Parathyroid adenoma (tissue), 2 donors: ENCODE data around the gene GALR3.

ENCODE experiments used
- H2AFZ ChIP-seq: fragments of 300-600 bp; sonication (generic); one replicate; pipeline ENCODE4 v1.7.0; 2017; ENCODE audit warnings: antibody characterized with exemption, mild to moderate bottlenecking
- H3K27ac ChIP-seq: fragments of 300-600 bp; sonication (generic); one replicate; pipeline ENCODE4 v1.7.0; 2017
- H3K27me3 ChIP-seq: fragments of 300-600 bp; sonication (generic); one replicate; pipeline ENCODE4 v1.7.0; 2017; ENCODE audit warnings: low read length; ENCODE audit not compliant: control insufficient read depth, insufficient read depth
- H3K36me3 ChIP-seq: fragments of 300-600 bp; sonication (generic); one replicate; pipeline ENCODE4 v1.7.0; 2017; ENCODE audit warnings: low read length; ENCODE audit not compliant: control insufficient read depth, insufficient read depth
- H3K4me1 ChIP-seq: fragments of 300-600 bp; sonication (generic); one replicate; pipeline ENCODE4 v1.7.0; 2017; ENCODE audit warnings: control low read depth
- H3K4me2 ChIP-seq: fragments of 300-600 bp; sonication (generic); one replicate; pipeline ENCODE4 v1.7.0; 2017; ENCODE audit warnings: low read length
- H3K4me3 ChIP-seq: fragments of 300-600 bp; sonication (generic); one replicate; pipeline ENCODE4 v1.7.0; 2017; ENCODE audit warnings: low read depth, low read length
- H3K79me2 ChIP-seq: fragments of 300-600 bp; sonication (generic); one replicate; pipeline ENCODE4 v1.7.0; 2017; ENCODE audit warnings: control low read depth
- H3K9ac ChIP-seq: fragments of 300-600 bp; sonication (generic); one replicate; pipeline ENCODE4 v1.7.0; 2017; ENCODE audit warnings: mild to moderate bottlenecking
- H3K9me3 ChIP-seq: fragments of 300-600 bp; sonication (generic); one replicate; pipeline ENCODE4 v1.7.0; 2017; ENCODE audit warnings: low read length; ENCODE audit not compliant: control insufficient read depth
- TF ChIP-seq, protein P1 (sequence below): fragments of 300-600 bp; sonication (generic); IDR thresholded peaks from one replicate; pipeline ENCODE4 v1.7.0; 2017; ENCODE audit warnings: antibody characterized with exemption, mild to moderate bottlenecking
- donor health status: primary hyperparathyroidism.

GALR3 gene

GRCh38 chr22:37817705-37818408, 5.3 kb upstream of the GALR3 start:
- Histone ChIP-seq H3K27me3 (no peaks in the 10 kb centered on the region), H3K4me1 (no peaks in the 10 kb centered on the region), H3K4me3 (peak overlapping the region; percentile 11), H3K4me2 (peak overlapping the region; percentile 50), H3K36me3 (no peaks in the 10 kb centered on the region), H3K79me2 (no peaks in the 10 kb centered on the region), H3K9ac (no peak overlapping the region), H3K27ac (no peak overlapping the region), H3K9me3 (no peaks in the 10 kb centered on the region), H2AFZ (peak overlapping the region; percentile 92)
- TF ChIP-seq, protein P1, sequence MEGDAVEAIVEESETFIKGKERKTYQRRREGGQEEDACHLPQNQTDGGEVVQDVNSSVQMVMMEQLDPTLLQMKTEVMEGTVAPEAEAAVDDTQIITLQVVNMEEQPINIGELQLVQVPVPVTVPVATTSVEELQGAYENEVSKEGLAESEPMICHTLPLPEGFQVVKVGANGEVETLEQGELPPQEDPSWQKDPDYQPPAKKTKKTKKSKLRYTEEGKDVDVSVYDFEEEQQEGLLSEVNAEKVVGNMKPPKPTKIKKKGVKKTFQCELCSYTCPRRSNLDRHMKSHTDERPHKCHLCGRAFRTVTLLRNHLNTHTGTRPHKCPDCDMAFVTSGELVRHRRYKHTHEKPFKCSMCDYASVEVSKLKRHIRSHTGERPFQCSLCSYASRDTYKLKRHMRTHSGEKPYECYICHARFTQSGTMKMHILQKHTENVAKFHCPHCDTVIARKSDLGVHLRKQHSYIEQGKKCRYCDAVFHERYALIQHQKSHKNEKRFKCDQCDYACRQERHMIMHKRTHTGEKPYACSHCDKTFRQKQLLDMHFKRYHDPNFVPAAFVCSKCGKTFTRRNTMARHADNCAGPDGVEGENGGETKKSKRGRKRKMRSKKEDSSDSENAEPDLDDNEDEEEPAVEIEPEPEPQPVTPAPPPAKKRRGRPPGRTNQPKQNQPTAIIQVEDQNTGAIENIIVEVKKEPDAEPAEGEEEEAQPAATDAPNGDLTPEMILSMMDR = peak; percentile 90

DNA sequence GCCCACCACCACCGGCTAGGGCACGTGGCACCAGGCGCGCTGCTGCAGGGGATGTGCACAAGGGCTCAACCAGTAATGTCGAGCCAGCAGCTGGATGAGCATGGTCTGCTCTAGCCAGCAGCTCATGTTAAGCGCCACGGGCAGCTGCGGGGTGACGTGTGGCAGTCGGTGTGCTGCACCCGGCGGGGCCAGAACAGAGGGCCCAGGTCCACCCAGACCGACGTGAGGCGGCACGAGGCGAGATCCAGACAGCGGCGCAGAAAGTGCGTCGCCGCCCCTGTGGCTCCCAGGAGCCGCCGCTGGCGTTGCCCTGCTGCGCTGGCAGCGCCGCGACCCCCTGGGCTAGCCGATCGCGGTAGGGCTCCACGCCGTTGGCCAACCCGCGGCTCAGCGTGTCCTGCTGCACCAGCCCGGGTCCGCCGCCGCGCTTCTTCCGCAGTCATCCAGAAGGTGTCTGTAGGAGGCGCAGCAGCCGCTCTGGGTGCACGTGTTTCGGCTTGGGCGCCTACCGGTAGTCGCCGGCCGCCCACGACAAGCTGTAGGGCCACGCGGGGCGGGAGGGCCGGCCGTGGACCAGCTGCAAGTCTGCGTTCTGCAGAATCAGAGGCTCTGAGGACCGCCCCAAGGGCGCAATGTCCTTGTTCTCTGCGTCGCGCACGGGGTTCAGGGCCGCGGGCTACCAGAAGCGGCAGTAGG, 4.6 kb upstream of the GALR3 start:
- Histone ChIP-seq H3K27me3 (no peaks in the 10 kb centered on the region), H2AFZ (peak overlapping the region; percentile 33), H3K9ac (no peak overlapping the region), H3K4me2 (peak overlapping the region; percentile 45), H3K4me1 (no peaks in the 10 kb centered on the region), H3K9me3 (no peaks in the 10 kb centered on the region), H3K27ac (no peak overlapping the region), H3K4me3 (no peak overlapping the region), H3K79me2 (no peaks in the 10 kb centered on the region), H3K36me3 (no peaks in the 10 kb centered on the region)
- TF ChIP-seq, protein P1 = no peak

- H2AFZ ChIP-seq = no peak overlapping the region
- no peaks in the 10 kb centered on the region for H3K79me2 ChIP-seq
- H3K27ac ChIP-seq = no peak overlapping the region
- H3K4me3 ChIP-seq = no peak overlapping the region
- no peaks in the 10 kb centered on the region for H3K36me3 ChIP-seq
- TF ChIP-seq, protein P1 = no peak
- H3K27me3 ChIP-seq = no peaks in the 10 kb centered on the region
- peak overlapping the region; percentile 45 for H3K4me2 ChIP-seq
- H3K4me1 ChIP-seq = no peaks in the 10 kb centered on the region
- no peaks in the 10 kb centered on the region for H3K9me3 ChIP-seq
- H3K9ac ChIP-seq = no peak overlapping the region
These were observed 4.1 kb upstream of the GALR3 start for GRCh38 chr22:37819105-37819433.

DNA sequence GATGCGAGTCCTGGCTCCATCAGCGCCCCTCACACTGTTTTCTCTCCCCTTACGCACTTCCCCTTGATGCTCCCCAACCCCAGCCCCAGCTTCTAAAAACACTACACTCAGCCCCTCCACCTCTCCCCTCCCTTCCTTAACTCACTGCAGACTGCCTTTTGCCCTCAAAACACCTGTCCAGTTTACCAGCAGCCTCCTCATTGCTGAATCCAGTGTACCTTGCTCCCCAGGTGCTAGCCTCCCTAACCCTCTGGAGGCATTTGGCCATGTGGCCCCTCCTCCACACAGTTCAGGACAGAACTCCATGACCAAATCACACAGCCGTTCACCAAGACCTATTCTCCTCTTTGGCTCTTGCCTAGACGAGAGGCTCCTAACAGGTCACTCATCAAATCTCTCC, 2.8 kb upstream of the GALR3 start:
- Histone ChIP-seq H3K9ac (no peak overlapping the region), H3K27ac (no peak overlapping the region), H3K9me3 (no peaks in the 10 kb centered on the region), H3K4me3 (no peak overlapping the region), H3K4me2 (no peak overlapping the region), H3K27me3 (no peaks in the 10 kb centered on the region), H3K4me1 (no peaks in the 10 kb centered on the region), H2AFZ (no peak overlapping the region), H3K79me2 (no peaks in the 10 kb centered on the region), H3K36me3 (no peaks in the 10 kb centered on the region)
- TF ChIP-seq, protein P1 = no peak
